OCI-LY3 (cell line): ENCODE measurements around the gene SLC22A9.
"Not testable (repeated sequence)": the region's sequence is repeated elsewhere in the genome, so short reads cannot be mapped to it uniquely, and the experiment has no call there.

ENCODE experiments used
- H2AFZ ChIP-seq: fragments of 200-600, 300-600 bp; shearing (Covaris generic); 2 replicates; pipeline ENCODE4 v1.6.0; 2014; ENCODE audit warnings: antibody characterized with exemption, low read depth, low read length
- H3K27ac ChIP-seq: fragments of 200-600, 300-600 bp; sonication (generic); 2 replicates; pipeline ENCODE4 v1.5.1; 2014; ENCODE audit warnings: mild to moderate bottlenecking, low read length, moderate library complexity, mixed read lengths
- H3K27me3 ChIP-seq: fragments of 200-600, 300-600 bp; sonication (generic); 2 replicates; pipeline ENCODE4 v1.6.1; 2014; ENCODE audit warnings: low read depth, low read length, mixed read lengths
- H3K36me3 ChIP-seq: fragments of 200-600, 300-600 bp; sonication (generic); replicated peaks from 2 replicates; pipeline ENCODE3; 2014; ENCODE audit warnings: low read depth, low read length, mixed read lengths
- H3K4me1 ChIP-seq: fragments of 300-600, 200-600 bp; sonication (generic); 2 replicates; pipeline ENCODE4 v1.6.1; 2014; ENCODE audit warnings: low read length, mixed read lengths
- H3K4me2 ChIP-seq: fragments of 200-600, 300-600 bp; sonication (generic); 2 replicates; pipeline ENCODE4 v1.6.1; 2014; ENCODE audit warnings: low read length, mixed read lengths
- H3K4me3 ChIP-seq: fragments of 300-600, 200-600 bp; sonication (generic); 2 replicates; pipeline ENCODE4 v1.5.1; 2014; ENCODE audit warnings: antibody characterized with exemption, mild to moderate bottlenecking, low read length, moderate library complexity
- H3K79me2 ChIP-seq: fragments of 300-600, 200-600 bp; shearing (Covaris generic); 2 replicates; pipeline ENCODE4 v1.6.1; 2014; ENCODE audit warnings: mild to moderate bottlenecking, low read length, mixed read lengths
- H3K9ac ChIP-seq: fragments of 300-600, 200-600 bp; shearing (Covaris generic); 2 replicates; pipeline ENCODE4 v1.6.0; 2014; ENCODE audit warnings: mild to moderate bottlenecking, low read length, moderate library complexity
- H3K9me3 ChIP-seq: fragments of 200-600, 300-600 bp; shearing (Covaris generic); 2 replicates; pipeline ENCODE4 v1.6.1; 2014; ENCODE audit warnings: low read length, mixed read lengths; ENCODE audit not compliant: insufficient read depth
- H4K20me1 ChIP-seq: fragments of 200-600, 300-600 bp; sonication (generic); 2 replicates; pipeline ENCODE4 v1.6.1; 2016; ENCODE audit warnings: low read length, mixed read lengths; ENCODE audit not compliant: insufficient read depth
- CTCF ChIP-seq: fragments of 200-600, 300-600 bp; sonication (generic); IDR thresholded peaks from 2 replicates; pipeline ENCODE4 v1.5.1; 2014; ENCODE audit warnings: antibody characterized with exemption, low read length, low read depth
- EZH2phosphoT487 ChIP-seq: fragments of 200-600 bp; shearing (Covaris generic); IDR thresholded peaks from 2 replicates; pipeline ENCODE4 v1.6.1; 2018; ENCODE audit warnings: antibody characterized with exemption, mixed run types, low read depth

SLC22A9 gene

GRCh38 chr11:63369165-63369970, at the start of gene SLC22A9:
TSS of gene SLC22A9 (plus strand) at chr11:63369785. CDS start at chr11:63370057, 272 bp downstream.
- Histone ChIP-seq H3K4me2 (no peak within 1 kb of the TSS), H3K9ac (no peak within 1 kb of the TSS), H2AFZ (no peak within 1 kb of the TSS), H3K4me3 (no peak within 1 kb of the TSS), H4K20me1 (no peaks in the 10 kb centered on the region), H3K36me3 (no peaks in the 10 kb centered on the region), H3K27ac (no peak within 1 kb of the TSS), H3K4me1 (no peaks in the 10 kb centered on the region), H3K79me2 (no peaks in the 10 kb centered on the region), H3K9me3 (no peaks in the 10 kb centered on the region), H3K27me3 (peaks cover 37% of the 10 kb centered on the region)
- TF ChIP-seq EZH2phosphoT487 (no peak), CTCF (no peak)

GRCh38 chr11:63321723-63322122, 47.9 kb upstream of the SLC22A9 start:
- TF ChIP-seq EZH2phosphoT487 = no peak
- TF ChIP-seq CTCF = no peak
- Histone ChIP-seq H3K79me2 (no peaks in the 10 kb centered on the region), H3K27me3 (no peaks in the 10 kb centered on the region), H4K20me1 (no peaks in the 10 kb centered on the region), H3K36me3 (no peaks in the 10 kb centered on the region), H3K27ac (no peak overlapping the region), H3K4me2 (no peak overlapping the region), H3K4me1 (no peaks in the 10 kb centered on the region), H3K9ac (no peak overlapping the region), H3K4me3 (no peak overlapping the region), H2AFZ (no peak overlapping the region), H3K9me3 (no peaks in the 10 kb centered on the region)

GRCh38 chr11:63335089-63335488, 34.5 kb upstream of the SLC22A9 start:
- not testable (repeated sequence) for H3K4me2 ChIP-seq, H3K27me3 ChIP-seq, H3K9ac ChIP-seq, H3K4me3 ChIP-seq, H2AFZ ChIP-seq, H3K79me2 ChIP-seq, H3K27ac ChIP-seq, H4K20me1 ChIP-seq, H3K36me3 ChIP-seq, H3K4me1 ChIP-seq, H3K9me3 ChIP-seq

GRCh38 chr11:63337070-63337469, 32.5 kb upstream of the SLC22A9 start:
- Histone ChIP-seq H3K9me3 (no peaks in the 10 kb centered on the region), H4K20me1 (no peaks in the 10 kb centered on the region), H3K27me3 (0 out of 2 replicates have a peak, but pooled peaks cover 5% of the 10 kb centered on the region), H2AFZ (no peak overlapping the region), H3K4me1 (no peaks in the 10 kb centered on the region), H3K27ac (no peak overlapping the region), H3K36me3 (no peaks in the 10 kb centered on the region), H3K4me3 (no peak overlapping the region), H3K4me2 (no peak overlapping the region), H3K9ac (no peak overlapping the region), H3K79me2 (no peaks in the 10 kb centered on the region)
- TF ChIP-seq CTCF (no peak), EZH2phosphoT487 (no peak)
